ENCODE measurements around the gene FBRSL1. TPM values are rescaled to one million over a fixed set of nuclear protein-coding genes. Genes with fewer than 3 reads are reported as not detected.
A peak's percentile ranks its signal among the peaks of the same experiment; 100 is the strongest.

The FBRSL1 gene
- total and polyA plus RNA-seq, 9 of the 15 experiments (the other 6 are each of a cell fraction or from before 2014, with no cell fraction given), result 0.24 to 129 (median 7.3) TPM

- peaks cover 5% of the 10 kb centered on the region for H3K9me1 ChIP-seq (ENCODE audit: control insufficient read depth, insufficient read depth, low read length)
- intact Hi-C loops (cut with micrococcal nuclease), result loop anchor here (2.0 kb wide), 1 partner anchor 146 kb away; no protein-coding TSS in a partner anchor
- TF ChIP-seq LARP7 (IDR thresholded peaks at IDR 0.05) (no peak), GABPA (tag; conservative IDR thresholded peaks at IDR 0.05; ENCODE audit: low read depth) (no peak), TRIM25 (IDR thresholded peaks at IDR 0.05; ENCODE audit: borderline replicate concordance) (no peak), ZBTB5 (IDR thresholded peaks at IDR 0.05) (no peak), ETS1 (conservative IDR thresholded peaks at IDR 0.05; ENCODE audit: control insufficient read depth, low read depth, low read length) (peak; percentile 71; the same call in 1 of the 2 replicates), SRF (CRISPR knock-in tag; IDR thresholded peaks at IDR 0.05) (no peak), CTBP1 (IDR thresholded peaks at IDR 0.05; ENCODE audit: borderline replicate concordance) (peak; percentile 65; the same call in 1 of the 2 replicates), ZKSCAN8 (CRISPR knock-in tag; IDR thresholded peaks at IDR 0.05) (no peak), ATF1 (CRISPR knock-in tag; IDR thresholded peaks at IDR 0.05) (no peak), ATF1 (tag; IDR thresholded peaks at IDR 0.05) (0 out of 2 replicates have a peak, but pooled peaks have one; percentile 36), MAZ (CRISPR knock-in tag; conservative IDR thresholded peaks at IDR 0.05 in 1 of 2, IDR thresholded peaks at IDR 0.05 in 1 of 2) (0 out of 4 replicates have a peak, but pooled peaks of 1 of the 2 experiments have one; percentile 38), ZNF644 (tag; IDR thresholded peaks at IDR 0.05; ENCODE audit: low read depth) (no peak)
Observed at GRCh38 chr12:132560614-132561426, 70.9 kb downstream of the FBRSL1 start.

More at GRCh38 chr12:132560614-132561426, 70.9 kb downstream of the FBRSL1 start:
- FAIRE-seq, result peak; percentile 88
- BruUV-seq (replicated peaks), result TSS peak; percentile 49
- under 1% methylated on average over 39 of the region's 49 CpGs for WGBS (ENCODE audit: insufficient coverage, low coverage, missing lambda C conversion rate)
- H3K9ac ChIP-seq (ENCODE audit: insufficient read depth in 1 of 2, low read depth in 2 of 2, low read length in 2 of 2), result peak overlapping the region; percentile 57 to 89
- in situ Hi-C loops (cut with MboI), result loop anchor here (10.0 kb wide), 1 partner anchor 866 kb away; no protein-coding TSS in a partner anchor
- peak; percentile 88 for ATAC-seq
- peaks cover 27% of the 10 kb centered on the region; the same call in 2 of the 3 replicates for H3K36me3 ChIP-seq (ENCODE audit: control insufficient read depth, insufficient read depth, low read length)
- H3K79me2 ChIP-seq (ENCODE audit: control insufficient read depth, insufficient read depth, low read length), result peaks cover 51% of the 10 kb centered on the region
- no peak overlapping the region for H2AFZ ChIP-seq (ENCODE audit: low read depth, low read length)
- DNase-seq (ENCODE audit: extremely low read depth in 1 of 4, low spot score in 3 of 4), result peak; percentile 81 to 91 (median 86)
- peaks cover 6 to 60% of the 10 kb centered on the region in 2 experiments; a peak in 2 of 5 replicates for H3K4me1 ChIP-seq (replicated peaks in 1 of 2; ENCODE audit: control insufficient read depth in 2 of 2, insufficient read depth in 2 of 2, low read length in 2 of 2)
- H4K20me1 ChIP-seq (replicated peaks; ENCODE audit: control insufficient read depth, insufficient read depth, low read length), result peaks cover 10% of the 10 kb centered on the region; the same call in 1 of the 2 replicates
- POLR2A ChIA-PET, result interaction anchor here (0.5 to 1.1 kb wide), 6 partner anchors 33 to 506 kb away, joined by 3 to 5 read pairs (median 3); no protein-coding TSS in a partner anchor
- H3K9me3 ChIP-seq (replicated peaks; ENCODE audit: control insufficient read depth, insufficient read depth, low read depth, low read length), result no peaks in the 10 kb centered on the region
- peak overlapping the region; percentile 83 for H3K4me3 ChIP-seq
- peak overlapping the region; percentile 80 for H3K27ac ChIP-seq (ENCODE audit: extremely low read depth, low read depth, low read length)
- CTCF ChIA-PET (ENCODE audit: low intra/inter-chr PET ratio), result interaction anchor here (0.7 to 2.4 kb wide), 2 partner anchors 42 to 146 kb away, joined by 3 to 10 read pairs; no protein-coding TSS in a partner anchor
- no peaks in the 10 kb centered on the region for H3K27me3 ChIP-seq (ENCODE audit: control insufficient read depth in 2 of 2, insufficient read depth in 2 of 2, low read length in 2 of 2)
- peak overlapping the region; percentile 76 for H3K4me2 ChIP-seq (ENCODE audit: insufficient read depth, low read length)
